T1000 (cell line): Measurements from ENCODE around the gene SORCS2.

Source experiments
- DNase-seq: peaks from one replicate; lab custom pipeline; 2025; ENCODE audit warnings: mixed read lengths; lab: John Stamatoyannopoulos, UW

SORCS2 gene

DNA sequence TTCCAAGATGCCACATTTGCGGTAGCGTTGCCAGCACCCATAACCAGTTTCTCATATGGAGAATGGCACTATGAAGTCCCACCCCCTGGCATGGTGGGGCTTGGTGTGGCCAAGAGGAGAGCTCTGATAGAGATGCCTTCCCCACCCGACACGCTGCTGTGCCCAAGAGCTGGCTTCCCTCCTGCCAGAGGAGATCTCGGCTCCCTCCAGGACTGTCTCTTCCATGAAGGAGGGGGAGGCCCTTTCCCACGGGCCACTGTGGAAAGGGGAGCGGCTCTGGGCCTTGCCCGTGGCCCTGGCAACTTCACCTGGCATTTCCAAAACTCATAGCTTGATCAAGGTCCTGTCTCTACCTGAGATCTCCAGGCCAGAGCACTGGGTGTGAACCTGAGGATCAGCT lies 459.7 kb downstream of the SORCS2 start:
- DNase-seq, result no peak

DNA sequence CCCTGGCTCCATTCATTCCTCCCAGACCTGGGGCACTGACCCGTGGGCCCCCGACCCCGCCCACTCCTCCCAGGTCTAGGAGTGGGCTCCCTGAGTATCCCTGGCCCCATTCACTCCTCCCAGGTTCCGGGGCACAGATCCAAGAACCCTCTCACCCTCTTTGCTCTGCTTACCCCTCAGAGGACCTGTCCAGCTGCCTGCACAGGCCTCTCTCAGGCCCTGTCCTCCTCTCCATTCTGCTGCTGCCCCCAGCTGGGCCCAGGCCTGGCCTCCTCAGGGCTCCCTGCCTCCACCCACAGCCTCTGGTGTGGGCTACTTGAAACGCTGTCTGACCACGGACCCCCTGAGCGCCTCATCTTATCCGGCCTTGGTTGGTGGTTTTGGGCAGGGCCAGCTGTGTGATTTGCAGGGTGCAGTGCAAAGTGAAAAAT lies 460.1 kb downstream of the SORCS2 start:
- DNase-seq, result no peak

DNA sequence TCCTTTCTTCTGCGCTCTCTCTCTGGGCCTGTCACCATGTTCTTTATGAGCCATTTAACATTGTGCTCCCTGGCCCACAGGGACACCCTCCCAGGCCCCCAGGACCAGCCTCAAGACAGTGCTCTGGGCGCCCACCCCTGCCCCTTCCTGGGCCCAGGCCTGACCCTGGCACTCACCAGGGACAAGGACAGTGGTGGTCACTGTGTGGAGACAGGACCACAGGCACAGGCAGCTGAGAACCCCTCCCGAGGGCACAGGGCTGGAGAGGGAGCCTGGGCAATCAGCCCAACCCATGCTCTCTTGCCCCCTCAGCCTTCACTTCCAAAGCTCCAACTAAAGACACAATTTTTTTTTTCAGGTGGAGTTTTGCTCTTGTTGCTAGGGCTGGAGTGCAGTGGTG lies 460.6 kb downstream of the SORCS2 start:
- no peak for DNase-seq

DNA sequence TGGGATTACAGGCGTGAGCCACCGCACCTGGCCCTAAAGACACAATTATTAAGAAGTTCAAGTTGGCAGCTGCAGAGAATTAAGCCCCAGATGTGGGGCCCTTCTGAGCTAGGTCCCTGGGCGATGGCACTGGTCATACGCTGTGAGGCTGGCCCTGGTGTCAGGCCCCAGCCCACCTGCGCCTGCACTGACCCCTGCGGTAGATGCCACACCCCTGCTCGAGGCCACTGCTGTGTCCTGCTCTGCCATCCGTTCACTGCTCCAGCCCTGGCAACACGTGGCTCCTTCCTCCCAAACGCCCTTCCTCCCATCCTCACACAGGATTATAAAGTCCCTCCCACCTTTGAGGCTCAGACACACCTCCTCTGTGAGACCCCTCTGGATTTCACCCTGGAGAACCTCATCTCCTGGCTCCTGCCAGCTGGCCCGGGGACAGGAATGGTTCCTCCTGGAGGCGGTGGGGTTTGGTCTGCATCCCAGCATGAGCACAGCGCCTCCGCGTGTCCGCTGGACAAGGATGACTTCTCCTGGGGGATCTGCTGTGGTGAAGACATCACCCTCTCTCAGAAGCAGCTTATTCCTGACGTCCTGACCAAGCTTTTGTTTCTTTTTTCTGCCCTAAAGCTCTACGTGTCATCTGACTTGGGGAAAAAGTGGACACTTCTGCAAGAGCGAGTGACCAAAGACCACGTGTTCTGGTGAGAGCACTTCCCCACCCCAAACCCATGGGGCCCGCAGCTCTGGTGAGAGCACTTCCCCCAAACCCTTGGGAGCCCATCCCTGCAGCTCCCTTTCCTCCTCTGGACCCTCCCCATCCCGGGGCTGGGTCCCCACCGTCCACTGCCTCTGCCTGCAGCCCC lies 461.4 kb downstream of the SORCS2 start:
- no peak for DNase-seq

DNA sequence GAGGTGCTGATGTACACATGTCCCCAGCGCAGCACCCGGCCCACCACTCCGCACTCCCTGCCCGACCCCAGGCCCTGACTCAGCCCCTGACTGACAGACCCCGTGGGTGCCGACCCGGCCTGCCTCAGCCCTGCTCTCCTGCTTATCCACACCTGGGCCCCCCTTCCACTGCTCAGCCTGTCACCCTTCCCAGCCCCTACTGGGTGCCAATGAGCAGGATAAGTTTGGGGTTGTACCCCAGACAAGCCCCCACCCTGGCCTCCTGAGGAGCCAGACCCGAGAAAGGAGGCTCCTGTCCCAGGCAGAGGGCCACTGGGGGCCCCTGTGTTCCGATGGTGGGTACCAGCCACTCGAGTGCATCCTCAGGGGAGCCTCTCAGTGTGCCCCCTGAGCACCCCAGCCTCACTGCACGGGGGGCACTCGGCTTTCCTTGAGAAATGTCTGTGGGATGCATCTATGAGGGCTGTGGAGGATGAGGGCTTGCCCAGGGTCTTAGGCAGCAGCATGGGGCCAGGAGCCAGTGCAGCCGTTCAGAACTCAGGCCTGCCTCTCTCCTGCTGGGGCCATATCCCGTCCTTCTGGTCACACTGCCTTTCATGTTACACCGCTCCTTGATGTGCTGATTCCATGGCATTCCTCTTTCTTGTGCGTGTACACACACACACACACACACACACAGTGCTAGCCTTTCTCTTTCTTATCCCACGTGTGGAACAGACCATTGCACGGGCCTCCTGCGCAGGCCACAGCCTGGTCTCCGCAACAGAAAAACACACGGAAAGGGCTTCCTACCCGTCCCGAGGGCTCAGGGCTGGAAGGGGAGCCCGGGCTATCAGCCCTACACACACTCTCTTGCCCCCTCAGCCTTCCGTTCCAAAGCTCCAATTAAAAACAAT lies 462.5 kb downstream of the SORCS2 start:
- no peak for DNase-seq

DNA sequence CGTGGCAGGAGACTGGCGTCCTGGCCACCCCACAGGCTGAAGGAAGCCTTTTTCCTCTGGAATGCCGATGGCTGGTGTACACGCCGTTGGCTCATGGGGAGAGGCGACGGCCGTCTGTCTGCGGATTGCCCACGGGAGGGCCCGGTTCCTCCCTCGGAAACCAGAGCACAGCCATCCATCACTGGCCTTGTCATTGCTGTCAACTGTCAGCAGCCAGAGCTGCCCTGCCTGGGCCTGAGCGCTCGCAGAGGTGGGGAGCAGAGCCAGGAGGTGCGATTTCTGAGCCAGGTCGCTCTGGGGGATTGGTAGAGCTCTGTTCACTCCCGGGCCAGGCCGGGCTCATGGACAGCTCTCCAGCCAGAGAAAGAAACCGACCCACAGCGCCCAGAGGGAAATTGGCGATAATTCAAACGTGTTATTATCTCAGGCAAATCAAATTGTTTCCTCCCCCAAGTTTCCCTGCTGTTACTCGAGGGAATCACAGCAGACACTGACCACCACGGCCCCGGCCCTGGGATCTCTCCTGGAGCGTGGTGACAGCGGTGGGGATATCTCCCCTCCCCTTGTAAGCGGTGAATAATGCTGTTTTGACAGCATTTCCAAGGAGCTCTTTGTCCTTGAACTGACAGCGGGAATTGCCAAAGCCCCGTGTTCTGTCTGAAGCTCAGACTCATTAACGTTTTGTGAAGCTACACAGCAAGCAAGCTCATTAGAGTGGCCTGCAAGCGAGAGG lies 463.3 kb downstream of the SORCS2 start:
- no peak for DNase-seq

DNA sequence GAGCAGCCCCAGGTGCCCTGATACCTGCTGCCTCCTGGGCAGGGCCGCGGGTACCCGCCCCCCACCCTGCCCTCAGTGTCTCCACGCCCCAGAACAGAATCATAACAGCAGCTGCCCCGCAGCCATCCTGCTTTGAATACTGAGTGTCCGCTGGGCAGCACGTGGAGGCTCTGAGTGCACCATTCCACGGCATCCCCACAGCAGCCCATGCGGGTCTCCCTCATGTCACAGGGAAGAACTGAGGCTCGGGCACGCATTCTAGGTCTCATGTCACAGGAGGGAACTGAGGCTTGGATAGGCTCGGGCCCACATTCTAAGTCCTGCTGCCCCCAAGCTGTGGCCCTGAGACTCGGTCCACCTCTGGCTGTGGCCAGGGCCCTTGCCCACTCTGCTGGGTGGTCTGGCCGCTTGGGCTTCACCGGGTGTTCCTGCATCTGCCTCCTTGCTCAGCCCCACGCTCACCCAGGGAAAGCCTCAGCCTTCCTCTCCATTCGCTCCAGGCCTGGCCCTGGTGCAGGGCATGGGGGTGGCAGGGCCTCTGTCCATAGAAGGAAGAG lies 464.0 kb downstream of the SORCS2 start:
- no peak for DNase-seq

DNA sequence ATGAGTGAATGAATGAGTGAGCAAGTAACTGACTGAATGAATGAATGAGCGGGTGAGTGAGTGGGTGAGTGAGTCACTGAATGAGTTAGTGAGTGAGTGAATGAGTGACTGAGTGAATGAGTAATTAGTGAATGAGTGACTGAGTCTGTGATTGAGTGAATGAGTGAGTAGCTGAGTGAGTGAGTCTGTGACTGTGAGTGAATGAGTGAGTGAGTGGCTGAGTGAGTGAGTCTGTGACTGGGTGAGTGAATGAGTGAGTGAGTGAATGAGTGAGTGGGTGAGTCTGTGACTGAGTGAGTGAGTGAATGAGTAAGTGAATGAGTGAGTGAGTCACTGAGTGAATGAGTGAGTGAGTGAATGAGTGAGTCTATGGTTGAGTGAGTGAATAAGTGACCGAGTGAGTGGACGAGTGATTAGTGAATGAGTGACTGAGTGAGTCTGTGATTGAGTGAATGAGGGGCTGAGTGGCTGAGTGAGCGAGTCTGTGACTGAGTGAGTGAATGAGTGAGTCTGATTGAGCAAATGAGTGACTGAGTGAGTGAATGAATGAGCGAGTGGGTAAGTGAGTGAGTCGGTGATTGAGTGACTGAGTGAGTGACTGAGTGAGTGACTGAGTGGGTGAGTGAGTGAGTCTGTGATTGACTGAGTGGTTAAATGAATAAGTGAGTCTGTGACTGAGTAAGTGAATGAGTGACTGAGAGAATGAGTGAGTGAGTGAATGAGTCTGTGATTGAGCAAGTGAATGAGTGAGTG lies 465.4 kb downstream of the SORCS2 start:
- DNase-seq, result no peak

DNA sequence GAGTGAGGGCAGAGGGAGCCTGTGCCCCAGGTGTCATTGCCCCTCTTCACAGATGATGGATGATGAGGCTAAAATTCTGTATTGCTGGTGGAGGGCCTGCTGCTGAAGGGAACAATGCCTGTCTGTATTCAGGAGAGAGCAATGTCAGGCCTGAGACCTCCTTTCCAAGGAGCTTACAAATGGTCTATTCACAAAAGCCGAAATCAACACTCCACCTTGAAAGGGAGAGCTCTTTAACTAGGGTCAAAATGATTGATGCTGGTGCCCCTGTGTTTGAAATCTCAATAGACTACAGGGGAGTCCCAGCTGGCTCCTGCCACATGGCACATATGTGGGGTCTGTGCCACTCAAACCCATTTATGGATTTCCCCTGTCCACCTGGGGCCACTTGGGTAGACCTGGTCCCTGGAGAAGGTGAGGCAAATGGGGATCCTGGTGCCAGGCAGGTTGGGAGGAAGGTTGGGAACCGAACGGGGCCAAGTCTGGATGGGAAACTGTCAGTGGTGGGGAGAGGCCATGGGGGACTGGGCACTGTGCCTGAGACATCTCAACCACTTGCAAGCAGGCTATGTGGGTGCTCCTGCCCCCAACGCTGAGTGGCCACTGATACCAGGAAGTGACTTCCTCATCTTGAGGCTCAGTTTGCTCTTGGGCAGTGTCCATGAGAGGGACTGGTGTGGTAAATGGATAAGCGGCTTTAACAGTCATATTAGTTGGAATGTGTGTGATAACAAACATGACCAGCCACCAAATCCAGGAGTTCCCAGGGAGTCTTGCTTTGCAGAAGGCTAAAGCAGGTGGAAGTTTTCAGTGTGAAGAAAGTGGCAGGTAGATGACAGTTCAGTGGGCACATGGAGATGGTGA lies 466.2 kb downstream of the SORCS2 start:
- DNase-seq, result peak; percentile 30

DNA sequence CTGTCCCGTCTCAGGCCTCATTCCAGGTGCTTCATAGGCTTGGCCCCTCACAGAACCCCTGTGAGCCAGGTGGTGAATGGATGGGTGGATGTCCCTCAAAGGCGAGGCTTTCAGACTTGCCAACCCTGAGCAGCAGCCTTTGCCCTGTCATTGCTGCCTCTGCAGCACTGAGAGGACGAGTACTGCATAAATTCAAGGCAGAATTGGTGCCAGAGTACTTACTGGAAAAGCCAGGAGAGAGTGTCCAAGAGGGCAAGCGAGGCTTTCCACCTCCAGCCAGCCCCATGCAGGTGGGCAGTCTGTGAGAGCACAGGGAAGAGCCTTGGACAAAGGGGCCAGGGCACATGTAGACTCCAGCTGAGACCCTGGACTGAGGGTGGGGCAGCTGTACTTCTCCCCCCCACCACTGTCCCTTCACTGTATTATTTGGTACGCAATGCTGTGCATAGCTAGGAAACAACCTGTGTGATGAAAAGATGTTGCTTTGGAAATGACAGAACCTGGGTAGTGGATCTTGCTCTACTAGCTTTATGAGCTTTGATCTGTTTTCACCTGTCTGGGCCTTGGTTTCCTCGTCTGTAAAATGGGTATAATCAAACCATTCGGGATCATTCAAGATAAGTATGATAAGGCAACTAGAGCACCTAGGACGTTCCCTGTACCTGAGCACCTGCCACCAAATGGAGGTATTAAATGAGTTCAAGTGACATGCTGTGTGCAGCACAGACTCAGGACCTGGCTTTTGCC lies 467.3 kb downstream of the SORCS2 start:
- no peak for DNase-seq

DNA sequence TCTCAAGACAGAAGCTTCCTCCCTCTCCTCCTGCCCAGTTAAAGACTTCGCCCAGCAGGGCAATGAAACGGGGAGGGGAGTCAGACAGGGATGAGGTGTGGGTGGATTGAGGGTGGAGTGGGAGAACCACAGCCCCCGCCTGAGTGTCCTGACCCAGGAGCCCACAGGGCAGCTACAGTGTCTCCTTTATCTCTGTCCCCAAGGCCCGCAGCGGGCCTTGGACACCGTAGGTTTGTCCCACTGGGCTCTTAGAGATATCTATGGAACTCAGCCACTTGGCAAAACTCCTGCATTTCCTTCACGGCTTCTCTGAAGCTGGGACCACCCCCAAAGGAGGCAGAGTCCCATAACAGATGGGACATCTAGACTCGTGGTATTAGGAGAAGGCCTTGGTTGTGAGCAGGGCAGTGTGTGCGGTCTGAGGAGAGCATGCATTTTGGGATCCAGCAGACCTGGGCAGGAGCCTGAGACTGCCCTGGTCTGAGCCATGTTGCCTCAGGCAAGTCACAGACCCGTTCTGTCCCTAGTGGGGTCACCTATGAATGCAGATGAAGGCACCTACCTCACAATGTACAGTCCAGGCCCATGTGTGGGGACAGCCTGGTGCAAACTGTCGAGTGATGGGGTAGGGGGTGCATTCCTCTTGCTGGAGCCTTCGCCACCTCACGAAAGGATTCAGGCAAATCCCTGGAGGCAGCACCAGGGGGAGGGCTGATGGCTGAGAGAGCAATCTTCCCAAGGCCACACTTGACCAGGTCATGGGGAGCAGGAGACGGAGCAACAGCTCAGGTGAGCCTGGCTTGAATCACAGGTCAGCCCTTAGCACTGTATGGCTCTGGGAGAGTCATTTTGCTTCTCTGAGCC lies 468.1 kb downstream of the SORCS2 start:
- no peak for DNase-seq

DNA sequence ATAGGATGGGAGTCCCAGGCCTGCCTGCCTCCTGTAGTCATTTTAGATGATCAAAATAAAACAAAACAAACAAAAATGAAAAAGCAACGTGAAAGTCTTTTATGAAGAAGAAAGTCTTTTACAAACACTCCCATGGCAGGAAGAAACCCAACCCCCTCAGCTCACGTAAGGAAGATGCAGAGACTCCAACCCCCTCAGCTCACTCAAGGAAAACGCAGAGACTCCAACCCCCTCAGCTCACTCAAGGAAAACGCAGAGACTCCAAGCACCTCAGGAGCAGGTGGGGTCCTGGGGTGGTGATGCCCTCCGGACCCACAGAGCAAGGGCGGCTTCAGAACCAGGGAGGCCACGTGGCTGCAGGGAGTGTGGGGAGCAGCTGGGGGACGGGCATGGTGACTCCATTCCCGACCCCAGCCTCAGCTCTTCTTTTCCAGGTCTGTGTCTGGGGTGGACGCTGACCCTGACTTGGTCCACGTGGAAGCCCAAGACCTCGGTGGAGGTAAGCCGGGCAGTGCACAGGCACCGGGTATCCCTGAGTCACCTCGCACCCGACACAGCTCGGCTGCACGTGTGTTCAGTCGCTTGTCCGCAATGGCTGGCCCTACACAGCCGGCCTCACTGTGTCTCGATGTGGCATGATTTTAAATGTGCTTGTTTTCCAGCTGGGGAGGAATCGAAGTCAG lies 468.9 kb downstream of the SORCS2 start:
- DNase-seq, result no peak

DNA sequence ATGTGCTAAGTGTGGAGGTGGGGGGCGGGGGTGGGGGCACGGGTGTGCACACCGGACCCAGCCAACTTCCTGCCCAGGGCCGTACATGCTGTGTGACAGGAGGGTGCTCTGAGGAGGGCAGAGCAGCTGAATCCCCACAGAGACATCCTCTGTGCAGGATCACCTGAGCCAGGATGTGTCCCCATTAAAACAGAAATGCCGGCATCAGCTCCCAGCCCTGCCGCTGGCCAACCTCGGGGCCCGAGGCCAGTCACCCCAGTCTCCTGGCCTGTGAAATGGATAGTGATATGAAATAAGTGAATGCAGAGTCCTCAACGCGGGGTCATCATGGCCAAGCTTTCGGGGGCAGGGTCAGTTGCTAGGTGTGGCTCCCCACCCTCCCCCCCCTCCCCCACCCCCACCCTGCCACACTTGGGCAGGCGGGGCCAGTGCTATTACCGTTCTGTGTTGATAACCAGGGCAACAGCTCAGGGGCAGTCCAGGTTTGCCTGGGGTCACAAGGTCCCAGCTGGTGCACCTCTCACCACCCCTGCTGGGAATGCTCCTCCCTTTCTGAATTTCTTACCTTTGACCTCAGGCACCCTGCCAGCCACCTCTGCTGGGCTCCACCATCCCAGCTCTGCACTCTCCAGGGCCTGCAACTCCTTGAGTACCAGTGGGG lies 469.6 kb downstream of the SORCS2 start:
- no peak for DNase-seq

DNA sequence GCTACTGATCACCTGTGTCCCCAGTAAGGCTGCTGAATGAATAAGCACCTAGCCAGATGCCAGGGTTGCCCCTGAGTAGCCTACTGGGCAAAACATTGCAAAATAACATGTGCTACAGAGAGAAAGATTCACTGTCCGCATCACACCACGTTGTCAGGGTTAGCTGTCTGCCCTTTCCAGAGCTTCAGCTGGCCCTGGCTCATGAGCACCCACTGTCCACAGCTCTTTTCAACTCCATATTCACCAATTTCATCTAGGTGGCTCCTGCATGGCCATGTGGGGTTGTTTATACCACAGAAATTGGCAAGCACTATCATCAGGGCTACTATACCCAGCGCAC lies 470.1 kb downstream of the SORCS2 start:
- DNase-seq, result no peak

DNA sequence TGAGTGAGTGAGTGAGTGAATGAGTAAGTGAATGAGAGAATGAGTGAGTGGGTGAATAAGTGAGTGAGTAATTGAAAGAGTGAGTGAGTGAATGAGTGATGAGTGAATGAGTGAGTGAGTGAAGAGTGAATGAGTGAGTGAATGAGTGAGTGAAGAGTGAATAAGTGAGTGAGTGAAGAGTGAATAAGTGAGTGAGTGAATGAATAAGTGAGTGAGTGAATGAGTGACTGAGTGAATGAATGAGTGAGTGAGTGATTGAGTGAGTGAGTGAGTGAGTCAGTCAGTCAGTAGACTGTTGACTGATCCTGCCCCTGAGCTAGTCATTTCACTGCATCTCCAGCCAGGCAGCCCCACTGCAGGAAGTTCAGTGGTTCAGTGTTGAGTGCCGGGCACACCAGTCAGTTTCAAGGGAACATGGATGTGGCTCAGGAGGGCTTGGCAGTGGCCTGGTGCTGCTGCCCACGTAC lies 470.8 kb downstream of the SORCS2 start:
- DNase-seq, result no peak

DNA sequence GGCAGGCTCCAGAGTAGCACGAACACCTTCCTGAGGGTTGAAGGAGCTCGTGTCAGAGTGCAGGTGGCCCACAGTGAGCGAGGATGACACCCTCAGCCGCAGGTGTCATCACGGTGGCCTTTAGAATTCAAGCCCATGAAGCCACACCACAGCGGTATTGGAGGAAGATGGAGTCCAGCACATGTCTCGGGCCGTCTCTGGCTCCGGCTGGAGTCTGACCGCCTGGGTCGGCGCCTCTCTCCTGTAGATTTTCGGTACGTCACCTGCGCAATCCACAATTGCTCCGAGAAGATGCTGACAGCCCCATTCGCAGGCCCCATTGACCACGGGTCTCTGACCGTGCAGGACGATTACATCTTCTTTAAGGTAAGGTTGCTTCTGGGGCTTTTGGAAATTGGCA lies 471.8 kb downstream of the SORCS2 start:
- no peak for DNase-seq

DNA sequence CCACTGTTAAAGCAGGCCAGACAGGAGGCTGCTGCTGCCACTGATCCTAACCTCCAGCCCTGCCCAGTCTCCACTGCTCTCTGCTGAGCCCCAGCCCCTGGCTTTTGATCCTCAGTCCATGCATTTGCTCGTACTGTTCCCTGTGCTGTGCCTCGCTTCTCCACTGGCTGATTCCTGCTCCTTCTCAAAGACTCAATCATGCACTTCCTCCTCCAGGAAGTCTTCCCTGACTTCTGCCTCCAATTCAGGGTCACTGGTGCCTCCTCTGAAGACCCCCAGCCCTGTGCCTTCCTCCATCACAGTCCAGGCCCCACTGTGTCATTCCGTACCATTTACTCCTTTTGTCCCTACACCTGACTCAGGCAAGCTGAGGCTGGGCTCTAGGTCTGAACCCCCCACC lies 473.0 kb downstream of the SORCS2 start:
- no peak for DNase-seq
